Mesenchymal stem cell (in vitro differentiated cells and primary cell): ENCODE results near the gene RUNX3.
A peak's percentile ranks its signal among the peaks of the same experiment; 100 is the strongest.

ENCODE experiments used
- DNase-seq: peaks from one replicate; pipeline ENCODE4 v3.0.0-alpha.2; 2013
- H2AFZ ChIP-seq: one replicate; pipeline ENCODE4 v1.6.1; 2013; ENCODE audit warnings: low read depth, mild to moderate bottlenecking, control low read depth, inconsistent platforms, low read length, moderate library complexity
- H2AK5ac ChIP-seq: 2 replicates; pipeline ENCODE4 v1.6.1; 2013; ENCODE audit warnings: low read length, moderate library complexity, mild to moderate bottlenecking, inconsistent platforms; ENCODE audit not compliant: severe bottlenecking
- H2BK120ac ChIP-seq: one replicate; pipeline ENCODE4 v1.6.1; 2013; ENCODE audit warnings: low read depth, mild to moderate bottlenecking, inconsistent platforms, low read length, moderate library complexity
- H2BK12ac ChIP-seq, 2 experiments: one replicate each; pipeline ENCODE4 v1.6.1; 2013; ENCODE audit warnings: inconsistent platforms in 2 of 2, low read length in 2 of 2, mild to moderate bottlenecking in 2 of 2, moderate library complexity in 2 of 2, control low read depth in 1 of 2
- H2BK15ac ChIP-seq: one replicate; pipeline ENCODE4 v1.6.1; 2013; ENCODE audit warnings: mild to moderate bottlenecking, low read depth, inconsistent platforms; ENCODE audit not compliant: poor library complexity, severe bottlenecking
- H2BK5ac ChIP-seq: 2 replicates; pipeline ENCODE4 v1.6.1; 2013; ENCODE audit warnings: low read depth, mild to moderate bottlenecking, low read length, control low read depth, inconsistent platforms; ENCODE audit not compliant: poor library complexity, severe bottlenecking
- H3K14ac ChIP-seq, 2 experiments: one replicate each; pipeline ENCODE4 v1.6.1; 2013; ENCODE audit warnings: inconsistent platforms in 2 of 2, low read length in 2 of 2, control low read depth in 1 of 2, mild to moderate bottlenecking in 1 of 2, moderate library complexity in 1 of 2
- H3K18ac ChIP-seq, 2 experiments: one replicate each; pipeline ENCODE4 v1.6.1; 2013; ENCODE audit warnings: inconsistent platforms in 2 of 2, low read length in 2 of 2, control low read depth in 1 of 2, low read depth in 1 of 2, mild to moderate bottlenecking in 1 of 2
- H3K23ac ChIP-seq, 2 experiments: one replicate each; pipeline ENCODE4 v1.6.1; 2013; ENCODE audit warnings: inconsistent platforms in 2 of 2, low read length in 2 of 2, mild to moderate bottlenecking in 2 of 2, moderate library complexity in 2 of 2, control low read depth in 1 of 2
- H3K27ac ChIP-seq: 2 replicates; pipeline ENCODE4 v1.5.1; 2013; ENCODE audit warnings: mild to moderate bottlenecking, moderate library complexity, low read length, control low read depth, inconsistent platforms; ENCODE audit not compliant: poor library complexity, severe bottlenecking
- H3K27me3 ChIP-seq, 2 experiments: 2 replicates each; pipeline versions ENCODE4 v1.6.1 to v1.7.0; 2013; ENCODE audit warnings: low read length in 2 of 2, mild to moderate bottlenecking in 2 of 2, moderate library complexity in 2 of 2, control low read depth in 1 of 2, inconsistent platforms in 1 of 2; ENCODE audit not compliant: control insufficient read depth in 1 of 2, insufficient read depth in 1 of 2
- H3K36me3 ChIP-seq, 2 experiments: 2 replicates each; pipeline versions ENCODE4 v1.6.1 to v1.7.0; 2013; ENCODE audit warnings: low read length in 2 of 2, control low read depth in 1 of 2, inconsistent platforms in 1 of 2, low read depth in 1 of 2, mild to moderate bottlenecking in 1 of 2; ENCODE audit not compliant: insufficient read depth in 2 of 2, control insufficient read depth in 1 of 2
- H3K4ac ChIP-seq, 2 experiments: one replicate each; pipeline ENCODE4 v1.6.1; 2013; ENCODE audit warnings: inconsistent platforms in 2 of 2, low read length in 2 of 2, mild to moderate bottlenecking in 2 of 2, moderate library complexity in 2 of 2, control low read depth in 1 of 2, low read depth in 1 of 2
- H3K4me1 ChIP-seq: 2 replicates; pipeline ENCODE4 v1.6.1; 2013; ENCODE audit warnings: low read depth, low read length, control low read depth; ENCODE audit not compliant: control insufficient read depth, insufficient read depth
- H3K4me2 ChIP-seq: 2 replicates; pipeline ENCODE4 v1.6.1; 2013; ENCODE audit warnings: low read length, mild to moderate bottlenecking, inconsistent platforms; ENCODE audit not compliant: poor library complexity, severe bottlenecking
- H3K4me3 ChIP-seq, 2 experiments: 2 replicates each; pipeline versions ENCODE4 v1.5.1 to v1.7.0; 2013; ENCODE audit warnings: low read length in 2 of 2, mild to moderate bottlenecking in 2 of 2, control low read depth in 1 of 2, low read depth in 1 of 2; ENCODE audit not compliant: insufficient read depth in 1 of 2
- H3K79me1 ChIP-seq: replicated peaks from 2 replicates; pipeline ENCODE4 v1.6.1; 2013; ENCODE audit warnings: mild to moderate bottlenecking, control low read depth, low read length, inconsistent platforms; ENCODE audit not compliant: poor library complexity, severe bottlenecking
- H3K9ac ChIP-seq: 2 replicates; pipeline ENCODE4 v1.7.0; 2013; ENCODE audit warnings: mild to moderate bottlenecking, low read length, moderate library complexity
- H3K9me3 ChIP-seq: 2 replicates; pipeline ENCODE4 v1.7.0; 2013; ENCODE audit warnings: mild to moderate bottlenecking, low read length; ENCODE audit not compliant: control insufficient read depth
- H4K8ac ChIP-seq: one replicate; pipeline ENCODE4 v1.6.1; 2013; ENCODE audit warnings: inconsistent platforms, mild to moderate bottlenecking, low read length, moderate library complexity
- H4K91ac ChIP-seq: one replicate; pipeline ENCODE4 v1.6.1; 2013; ENCODE audit warnings: mild to moderate bottlenecking, low read length, inconsistent platforms
- WGBS: methylation state at CpG from one replicate; pipeline ENCODE4 v1.1.7; 2013; ENCODE audit warnings: mixed read lengths; 5-methylcytosine and 5-hydroxymethylcytosine counted together

RUNX3 gene

GRCh38 chr1:24944318-24944717 lies 14.2 kb upstream of the RUNX3 start:
- WGBS, result 83% methylated on average over 3 of the region's 3 CpGs
- Histone ChIP-seq H3K27me3 (peaks cover 42 to 48% of the 10 kb centered on the region in 2 experiments), H3K9me3 (no peaks in the 10 kb centered on the region), H3K4me2 (no peak overlapping the region), H3K79me1 (no peaks in the 10 kb centered on the region), H2BK15ac (no peak overlapping the region), H3K23ac (no peak overlapping the region), H3K4me3 (peak overlapping the region in 1 of 2 experiments; percentile 19), H3K14ac (no peak overlapping the region), H2BK5ac (no peak overlapping the region), H3K36me3 (no peaks in the 10 kb centered on the region), H2AK5ac (no peak overlapping the region), H3K4me1 (peaks cover 23% of the 10 kb centered on the region), H4K91ac (no peak overlapping the region), H2BK12ac (no peak overlapping the region), H3K27ac (no peak overlapping the region), H2BK120ac (no peak overlapping the region), H3K18ac (no peak overlapping the region), H3K4ac (no peak overlapping the region), H2AFZ (no peak overlapping the region), H3K9ac (no peak overlapping the region), H4K8ac (no peak overlapping the region)
- no peak for DNase-seq

- H2BK5ac ChIP-seq, result no peak overlapping the region
- no peak overlapping the region for H3K23ac ChIP-seq
- H4K8ac ChIP-seq, result no peak overlapping the region
- H3K9me3 ChIP-seq, result no peaks in the 10 kb centered on the region
- no peak for DNase-seq
- no peak overlapping the region for H4K91ac ChIP-seq
- no peak overlapping the region for H2AK5ac ChIP-seq
- no peak overlapping the region for H2BK12ac ChIP-seq
- H3K9ac ChIP-seq, result no peak overlapping the region
- no peaks in the 10 kb centered on the region for H3K36me3 ChIP-seq
- no peak overlapping the region for H2BK15ac ChIP-seq
- H3K27ac ChIP-seq, result no peak overlapping the region
- H3K79me1 ChIP-seq, result no peaks in the 10 kb centered on the region
- no peak overlapping the region for H2AFZ ChIP-seq
- H3K18ac ChIP-seq, result no peak overlapping the region
- WGBS, result 92% methylated on average over 19 of the region's 19 CpGs
- no peak overlapping the region for H3K4me3 ChIP-seq
- no peak overlapping the region for H3K4ac ChIP-seq
- H3K4me2 ChIP-seq, result no peak overlapping the region
- peaks cover 45 to 56% of the 10 kb centered on the region in 2 experiments for H3K27me3 ChIP-seq
- no peak overlapping the region for H2BK120ac ChIP-seq
- H3K4me1 ChIP-seq, result peaks cover 14% of the 10 kb centered on the region
- H3K14ac ChIP-seq, result no peak overlapping the region
These were observed 12.7 kb upstream of the RUNX3 start for GRCh38 chr1:24942789-24943188.

GRCh38 chr1:24941564-24941963 lies 11.5 kb upstream of the RUNX3 start:
- WGBS, result 73% methylated on average over 4 of the region's 4 CpGs

DNA sequence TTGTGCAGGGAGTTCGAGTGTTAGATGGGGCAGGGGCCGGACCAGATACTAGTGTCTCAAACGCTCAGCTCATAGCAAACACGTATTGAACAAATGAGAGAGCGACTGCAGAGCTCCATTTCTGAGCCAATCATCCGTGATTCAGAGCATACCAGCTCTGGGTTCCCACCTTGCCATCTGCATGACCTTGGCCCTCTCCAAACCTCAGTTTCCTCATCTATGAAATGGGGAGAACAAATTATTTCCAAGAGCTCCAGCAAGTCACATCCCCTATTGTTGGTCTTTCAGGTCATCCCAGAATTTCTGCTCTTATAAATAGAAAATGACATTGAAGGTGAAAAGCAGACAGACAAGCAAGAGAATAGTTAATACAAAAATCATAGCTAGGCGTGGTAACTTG lies 10.2 kb upstream of the RUNX3 start:
- Histone ChIP-seq H2BK12ac (no peak overlapping the region), H2AFZ (no peak overlapping the region), H2BK5ac (no peak overlapping the region), H4K8ac (no peak overlapping the region), H3K14ac (no peak overlapping the region), H3K36me3 (no peaks in the 10 kb centered on the region), H3K4me2 (no peak overlapping the region), H3K4me1 (no peaks in the 10 kb centered on the region), H3K9ac (no peak overlapping the region), H3K27ac (no peak overlapping the region), H3K18ac (no peak overlapping the region), H2BK120ac (no peak overlapping the region), H2AK5ac (no peak overlapping the region), H4K91ac (no peak overlapping the region), H3K27me3 (peaks cover 64 to 74% of the 10 kb centered on the region in 2 experiments), H3K79me1 (no peaks in the 10 kb centered on the region), H2BK15ac (no peak overlapping the region), H3K23ac (no peak overlapping the region), H3K4me3 (no peak overlapping the region), H3K9me3 (no peaks in the 10 kb centered on the region), H3K4ac (no peak overlapping the region)
- 88% methylated on average over 7 of the region's 7 CpGs for WGBS
- DNase-seq, result no peak

More at GRCh38 chr1:24941564-24941963, 11.5 kb upstream of the RUNX3 start:
- Histone ChIP-seq H3K4me3 (no peak overlapping the region), H4K8ac (no peak overlapping the region), H3K4ac (no peak overlapping the region), H3K4me1 (peaks cover 2% of the 10 kb centered on the region), H2AFZ (no peak overlapping the region), H3K36me3 (no peaks in the 10 kb centered on the region), H3K18ac (no peak overlapping the region), H2BK5ac (no peak overlapping the region), H2BK120ac (no peak overlapping the region), H3K27ac (no peak overlapping the region), H3K9ac (no peak overlapping the region), H2AK5ac (no peak overlapping the region), H3K4me2 (no peak overlapping the region), H2BK15ac (no peak overlapping the region), H3K23ac (no peak overlapping the region), H3K14ac (no peak overlapping the region), H2BK12ac (no peak overlapping the region), H3K79me1 (no peaks in the 10 kb centered on the region), H4K91ac (no peak overlapping the region), H3K27me3 (peaks cover 53 to 66% of the 10 kb centered on the region in 2 experiments), H3K9me3 (no peaks in the 10 kb centered on the region)
- DNase-seq, result no peak
